Left lung (tissue), 10 donors: ENCODE data around the gene NXN. TPM values are rescaled to one million over a fixed set of nuclear protein-coding genes. Genes with fewer than 3 reads are reported as not detected.
A peak's percentile ranks its signal among the peaks of the same experiment; 100 is the strongest.

Source experiments
- ATAC-seq: fragments of 200-7000 bp; cut with Tn5 transposase; one replicate; pipeline ENCODE4 v1.9.1; 2020; ENCODE audit warnings: moderate library complexity
- DNase-seq, 4 donors: peaks; one replicate each; pipeline ENCODE4 v3.0.0-alpha.2; 2013 to 2020
- H3K27ac ChIP-seq, 2 donors: fragments of 200-600 bp; sonication (generic) in 1 of 2; one replicate each; pipeline versions ENCODE4 v1.5.0 to v1.8.0; 2020 to 2021
- H3K27me3 ChIP-seq, 2 donors: fragments of 200-600 bp; sonication (generic) in 1 of 2; one replicate each; pipeline versions ENCODE4 v1.5.0 to v1.8.0; 2020 to 2021
- H3K36me3 ChIP-seq, 2 donors: fragments of 200-600 bp; sonication (generic) in 1 of 2; one replicate each; pipeline versions ENCODE4 v1.5.0 to v1.8.0; 2020 to 2021
- H3K4me1 ChIP-seq, 2 donors: fragments of 200-600 bp; one replicate each; pipeline ENCODE4 v1.8.0; 2021
- H3K4me3 ChIP-seq, 2 donors: fragments of 200-600 bp; sonication (generic) in 1 of 2; one replicate each; pipeline versions ENCODE4 v1.5.0 to v1.8.0; 2020 to 2021; ENCODE audit warnings: mild to moderate bottlenecking in 1 of 2
- H3K9me3 ChIP-seq, 2 donors: fragments of 200-600 bp; sonication (generic) in 1 of 2; one replicate each; pipeline versions ENCODE4 v1.5.0 to v1.8.0; 2020 to 2021
- intact Hi-C, 2 donors: fragments of 100-400 bp; cut with DNase I; formaldehyde crosslinking; loops; one replicate each; pipeline versions ENCODE4 v1.11.2 to v1.14.2; 2022
- polyA plus RNA-seq, 6 donors: library from polyadenylated mRNA; unstranded; fragments of 120-200 nt; gene quantifications; one replicate each; pipeline ENCODE4 v1.2.1, GENCODE V29; 2013; ENCODE audit not compliant: insufficient read length in 6 of 6
- total RNA-seq, 2 donors: library from RNA; stranded (reverse); fragmentation: NEBNext Ultra II Directional; extraction: Animal tissue kit (Norgen Biotek cat#: 25700); gene quantifications; one replicate each; pipeline ENCODE4 v1.2.1, GENCODE V29; 2021
- TF ChIP-seq, protein P1 (sequence below), 2 donors: fragments of 200-600 bp; sonication (generic) in 1 of 2; IDR thresholded peaks; one replicate each; pipeline versions ENCODE4 v1.5.0 to v1.8.0; 2021; ENCODE audit warnings: antibody characterized with exemption in 2 of 2
- donor health status: DM: no; HTN: yes; CAD: no.
- donor health status: DM: no; HTN: no; CAD: no.

Gene NXN
- total and polyA plus RNA-seq, 8 donors = 33.8 to 59.1 (median 55.1) TPM

- Histone ChIP-seq H3K27ac (peak overlapping the region in 1 of 2 donors; percentile 37), H3K4me1 (peaks cover 7 to 13% of the 10 kb centered on the region in 2 donors), H3K36me3 (peaks cover 0 to 17% of the 10 kb centered on the region in 2 donors), H3K27me3 (no peaks in the 10 kb centered on the region), H3K9me3 (no peaks in the 10 kb centered on the region), H3K4me3 (no peak overlapping the region)
- ATAC-seq (no peak), DNase-seq (no peak)
- TF ChIP-seq, protein P1, sequence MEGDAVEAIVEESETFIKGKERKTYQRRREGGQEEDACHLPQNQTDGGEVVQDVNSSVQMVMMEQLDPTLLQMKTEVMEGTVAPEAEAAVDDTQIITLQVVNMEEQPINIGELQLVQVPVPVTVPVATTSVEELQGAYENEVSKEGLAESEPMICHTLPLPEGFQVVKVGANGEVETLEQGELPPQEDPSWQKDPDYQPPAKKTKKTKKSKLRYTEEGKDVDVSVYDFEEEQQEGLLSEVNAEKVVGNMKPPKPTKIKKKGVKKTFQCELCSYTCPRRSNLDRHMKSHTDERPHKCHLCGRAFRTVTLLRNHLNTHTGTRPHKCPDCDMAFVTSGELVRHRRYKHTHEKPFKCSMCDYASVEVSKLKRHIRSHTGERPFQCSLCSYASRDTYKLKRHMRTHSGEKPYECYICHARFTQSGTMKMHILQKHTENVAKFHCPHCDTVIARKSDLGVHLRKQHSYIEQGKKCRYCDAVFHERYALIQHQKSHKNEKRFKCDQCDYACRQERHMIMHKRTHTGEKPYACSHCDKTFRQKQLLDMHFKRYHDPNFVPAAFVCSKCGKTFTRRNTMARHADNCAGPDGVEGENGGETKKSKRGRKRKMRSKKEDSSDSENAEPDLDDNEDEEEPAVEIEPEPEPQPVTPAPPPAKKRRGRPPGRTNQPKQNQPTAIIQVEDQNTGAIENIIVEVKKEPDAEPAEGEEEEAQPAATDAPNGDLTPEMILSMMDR (IDR thresholded peaks at IDR 0.05) = no peak
- intact Hi-C loops = loop anchor here in 1 of 2 donors (5.0 kb wide), 1 partner anchor 180 kb away; the partner anchor contains the start of gene NXN
These were observed 182.2 kb downstream of the NXN start for GRCh38 chr17:797236-797840.

DNA sequence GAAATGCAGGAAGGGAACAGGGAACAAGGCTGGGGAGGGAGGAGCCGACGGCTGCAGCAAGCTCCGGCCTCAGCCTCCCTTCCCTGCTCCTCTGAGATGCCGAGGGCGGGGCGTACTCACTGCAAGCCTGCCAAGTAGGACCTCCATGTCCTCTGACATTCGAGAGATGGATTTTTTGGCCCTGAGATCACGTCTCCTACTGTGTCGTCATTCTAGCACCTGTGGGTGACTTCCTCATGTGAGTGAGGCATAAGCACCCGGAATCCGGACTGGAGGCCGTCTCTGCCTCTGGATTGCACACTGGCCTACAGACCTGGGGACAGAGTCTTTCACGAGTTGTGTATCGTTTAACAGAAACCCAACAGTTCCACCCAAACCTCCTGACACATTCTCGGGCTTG is 183.0 kb downstream of the NXN start:
- H3K4me1 ChIP-seq = peaks cover 7 to 13% of the 10 kb centered on the region in 2 donors
- TF ChIP-seq, protein P1 (IDR thresholded peaks at IDR 0.05) = no peak
- H3K9me3 ChIP-seq = no peaks in the 10 kb centered on the region
- peak in 1 of 4 donors; percentile 48 for DNase-seq
- no peaks in the 10 kb centered on the region for H3K27me3 ChIP-seq
- no peak for ATAC-seq
- intact Hi-C loops = loop anchor here in 1 of 2 donors (5.0 kb wide), 1 partner anchor 181 kb away; the partner anchor contains the start of gene NXN
- H3K36me3 ChIP-seq = peaks cover 0 to 25% of the 10 kb centered on the region in 2 donors
- H3K27ac ChIP-seq = peak overlapping the region in 1 of 2 donors; percentile 37
- no peak overlapping the region for H3K4me3 ChIP-seq

DNA sequence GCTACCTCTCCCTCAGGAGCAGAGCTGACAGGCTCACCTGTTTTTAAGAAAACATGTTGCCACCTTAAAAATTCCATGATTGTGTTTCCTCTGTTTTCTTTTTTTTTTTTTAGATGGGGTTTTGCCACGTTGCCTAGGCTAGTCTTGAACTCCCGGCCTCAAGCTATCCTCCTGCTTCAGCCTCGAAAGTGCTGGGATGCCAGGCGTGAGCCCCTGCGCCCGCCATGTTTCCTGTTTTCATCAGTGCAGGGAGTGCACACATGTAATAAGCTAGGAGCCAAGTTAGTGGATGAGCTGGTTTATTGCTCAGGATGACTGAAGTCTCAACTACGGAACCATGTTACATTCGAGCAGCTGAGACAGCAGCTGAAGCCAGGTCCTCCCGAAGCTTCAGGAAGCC is 183.9 kb downstream of the NXN start:
- ATAC-seq (no peak), DNase-seq (no peak)
- TF ChIP-seq, protein P1 (IDR thresholded peaks at IDR 0.05) = no peak
- no peak overlapping the region for H3K27ac ChIP-seq
- peaks cover 0 to 27% of the 10 kb centered on the region in 2 donors for H3K36me3 ChIP-seq
- no peak overlapping the region for H3K4me3 ChIP-seq
- intact Hi-C loops = loop anchor here in 1 of 2 donors (5.0 kb wide), 1 partner anchor 182 kb away; the partner anchor contains the start of gene NXN
- H3K9me3 ChIP-seq = no peaks in the 10 kb centered on the region
- H3K27me3 ChIP-seq = no peaks in the 10 kb centered on the region
- peaks cover 7 to 13% of the 10 kb centered on the region in 2 donors for H3K4me1 ChIP-seq

- peak overlapping the region in 1 of 2 donors; percentile 18 for H3K27ac ChIP-seq
- ATAC-seq = no peak
- peaks cover 7 to 13% of the 10 kb centered on the region in 2 donors for H3K4me1 ChIP-seq
- H3K27me3 ChIP-seq = no peaks in the 10 kb centered on the region
- TF ChIP-seq, protein P1 (IDR thresholded peaks at IDR 0.05) = no peak
- peaks cover 0 to 24% of the 10 kb centered on the region in 2 donors for H3K36me3 ChIP-seq
- H3K9me3 ChIP-seq = no peaks in the 10 kb centered on the region
- no peak overlapping the region for H3K4me3 ChIP-seq
- intact Hi-C loops = loop anchor here in 1 of 2 donors (5.0 kb wide), 1 partner anchor 182 kb away; the partner anchor contains the start of gene NXN
- DNase-seq = no peak
These were observed 184.3 kb downstream of the NXN start for GRCh38 chr17:795276-795675.

GRCh38 chr17:794876-795275 is 184.7 kb downstream of the NXN start:
- TF ChIP-seq, protein P1 (IDR thresholded peaks at IDR 0.05) = peak; percentile 68 to 78
- ATAC-seq (peak; percentile 89), DNase-seq (peak; percentile 73 to 91 (median 85))
- intact Hi-C loops = loop anchor here in 1 of 2 donors (5.0 kb wide), 1 partner anchor 182 kb away; the partner anchor contains the start of gene NXN
- Histone ChIP-seq H3K27me3 (no peaks in the 10 kb centered on the region), H3K36me3 (peaks cover 0 to 24% of the 10 kb centered on the region in 2 donors), H3K4me1 (peaks cover 7 to 13% of the 10 kb centered on the region in 2 donors), H3K9me3 (no peaks in the 10 kb centered on the region), H3K27ac (peak overlapping the region in 1 of 2 donors; percentile 18), H3K4me3 (no peak overlapping the region)
